NCI-H748 treated with DMSO at 0.1 percent for 48 hours (cell line): ENCODE data around the gene SLC36A3.
"Not testable (repeated sequence)": the region's sequence is repeated elsewhere in the genome, so short reads cannot be mapped to it uniquely, and the experiment has no call there.

ENCODE experiments used
- DNase-seq: peaks from one replicate; lab custom pipeline; 2025; lab: John Stamatoyannopoulos, UW

SLC36A3 gene

DNA sequence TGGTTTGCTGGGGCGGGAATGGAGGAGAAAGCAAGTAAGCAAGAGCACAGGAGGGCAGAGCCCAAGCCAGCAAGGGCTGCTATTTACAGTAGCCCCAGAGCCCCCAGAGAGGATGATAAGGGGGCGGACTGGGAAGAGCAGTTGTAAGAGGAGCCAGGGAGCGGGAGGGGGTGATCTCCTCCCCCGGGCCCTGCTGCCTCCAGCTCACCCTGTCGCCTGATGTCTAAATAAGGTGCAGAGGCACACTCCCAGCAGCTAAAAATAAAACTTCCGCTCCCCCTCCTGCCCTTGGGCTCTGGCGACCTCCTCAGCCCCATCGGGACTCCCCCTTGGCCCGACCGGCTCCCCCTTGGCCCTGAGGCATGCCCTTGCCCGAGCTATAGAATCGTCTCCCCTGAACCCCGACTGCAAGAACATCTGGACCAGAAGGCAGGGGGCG, 65.2 kb downstream of the SLC36A3 start:
- DNase-seq: no peak

DNA sequence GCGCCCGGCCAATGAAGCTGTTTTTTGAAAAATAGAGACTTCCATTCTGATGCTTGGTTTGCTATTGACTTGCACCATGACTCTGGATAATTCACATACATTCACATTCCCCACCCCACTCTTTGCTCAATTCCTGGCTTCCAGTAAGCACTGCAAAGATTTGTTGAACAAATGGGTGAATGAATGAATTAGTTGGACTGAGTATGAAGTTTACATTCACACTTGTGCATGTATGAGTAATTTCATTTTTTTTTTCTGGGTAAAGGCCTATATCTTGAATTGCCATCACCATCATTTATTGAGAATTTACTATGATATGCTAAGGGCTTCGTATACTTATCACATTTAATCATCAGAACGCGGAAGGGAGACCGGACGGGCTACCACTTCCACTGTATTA, 65.9 kb downstream of the SLC36A3 start:
- DNase-seq: no peak

DNA sequence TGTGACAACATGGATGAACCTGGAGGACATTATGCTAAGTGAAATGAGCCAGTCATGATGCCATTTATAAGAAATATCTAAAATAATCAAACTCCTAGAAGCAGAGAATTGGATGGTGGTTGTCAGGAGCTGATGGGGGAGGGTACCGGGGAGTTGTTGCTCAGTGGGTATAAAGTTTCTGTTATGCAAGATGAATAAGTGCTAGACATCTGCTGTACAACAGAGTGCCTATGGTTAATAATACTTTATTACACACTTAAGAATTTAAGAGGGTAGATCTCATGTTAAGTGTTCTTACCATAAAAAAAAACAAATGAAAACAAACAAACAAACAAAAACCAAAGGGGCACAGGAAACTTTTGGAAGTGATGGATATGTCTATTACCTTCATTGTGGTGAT, 66.7 kb downstream of the SLC36A3 start:
- no peak for DNase-seq

DNA sequence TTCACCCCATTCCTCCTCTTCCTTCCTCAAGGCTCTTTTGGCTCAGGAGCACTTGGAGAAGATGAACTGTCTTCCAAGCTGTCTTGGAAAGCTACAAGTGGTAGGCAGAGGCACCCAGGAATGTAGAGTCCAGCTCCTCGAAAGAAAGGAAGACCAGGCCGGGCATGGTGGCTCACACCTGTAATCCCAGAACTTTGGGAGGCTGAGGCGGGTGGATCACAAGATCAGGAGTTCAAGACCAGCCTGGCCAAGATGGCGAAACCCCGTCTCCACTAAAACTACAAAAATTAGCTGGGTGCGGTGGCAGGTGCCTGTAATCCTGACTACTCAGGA, 68.4 kb downstream of the SLC36A3 start:
- not testable (repeated sequence) for DNase-seq

DNA sequence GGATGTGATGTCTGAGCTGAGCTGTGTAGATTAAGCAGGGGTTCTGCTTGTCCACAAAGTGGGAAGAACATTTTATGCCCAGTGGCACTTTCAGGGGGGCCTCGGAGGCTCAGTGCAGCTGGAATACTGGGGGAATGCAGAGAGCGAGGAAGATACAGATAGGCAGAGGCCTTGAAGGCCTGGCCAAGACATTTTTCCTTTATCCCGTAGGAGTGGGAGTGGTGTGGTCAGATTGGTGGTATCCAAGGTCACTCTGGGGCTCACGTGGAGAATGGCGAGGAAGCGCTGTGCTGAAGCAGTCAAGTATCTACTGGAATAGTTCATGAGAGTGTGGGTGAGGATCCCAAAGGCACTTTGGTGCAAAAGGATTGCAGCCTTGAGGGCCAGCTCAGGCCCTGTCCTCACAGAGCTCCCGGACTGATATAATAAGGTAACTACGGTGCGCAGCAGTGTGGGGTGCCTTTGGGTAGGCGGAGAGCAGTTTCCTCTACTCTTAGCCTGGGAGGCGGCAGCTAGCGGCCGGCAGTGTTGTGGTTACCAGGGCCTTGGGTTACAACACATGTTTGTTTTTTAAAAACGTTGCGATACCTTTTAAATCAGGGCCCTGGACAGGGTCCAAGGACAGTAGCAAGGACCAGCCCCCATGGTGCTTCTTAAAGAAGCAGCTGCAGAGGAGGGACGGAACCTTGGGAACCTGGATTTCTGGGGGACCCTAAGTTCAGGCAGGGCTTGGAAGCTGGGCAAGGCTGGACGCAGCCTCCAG, 68.9 kb downstream of the SLC36A3 start:
- no peak for DNase-seq

DNA sequence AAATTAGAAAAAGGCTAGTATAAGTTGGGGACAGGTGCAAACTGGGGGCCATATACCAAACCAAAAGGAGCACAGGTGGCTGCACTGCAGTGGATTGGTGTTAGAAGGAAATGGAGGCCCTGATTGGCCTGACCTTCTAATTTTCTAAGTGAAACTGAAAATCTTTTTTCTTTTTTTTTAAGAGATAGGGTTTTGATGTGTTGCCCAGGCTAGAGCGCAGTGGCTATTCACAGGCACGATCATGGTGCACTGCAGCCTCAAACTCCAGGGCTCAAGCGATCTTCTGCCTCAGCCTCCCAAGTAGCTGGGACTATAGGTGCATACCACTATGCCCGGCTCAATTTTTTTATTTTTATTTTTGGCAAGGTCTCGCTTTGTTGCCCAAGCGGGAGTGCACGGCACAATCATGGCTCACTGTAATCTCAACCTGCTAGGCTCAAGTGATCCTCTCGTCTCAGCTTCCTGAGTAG, 69.9 kb downstream of the SLC36A3 start:
- DNase-seq: no peak

DNA sequence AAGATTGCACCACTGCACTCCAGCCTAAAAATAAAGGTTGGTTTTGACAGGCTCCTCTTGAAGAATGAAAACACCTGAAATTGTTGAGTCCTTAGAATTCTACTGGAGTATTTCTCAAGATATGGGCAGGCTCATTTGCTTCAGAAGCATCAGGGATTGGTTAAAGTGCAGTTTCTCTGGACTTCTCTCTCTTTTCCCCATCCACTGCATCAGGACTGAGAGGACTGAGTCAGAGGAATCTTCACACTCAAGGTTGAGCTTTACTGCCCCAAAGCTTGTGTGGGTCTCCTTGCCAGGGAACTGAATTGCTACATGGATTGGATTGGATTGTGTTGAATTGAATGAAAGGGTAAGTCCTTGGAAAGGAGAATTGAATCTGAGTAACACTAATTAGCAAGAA, 72.2 kb downstream of the SLC36A3 start:
- no peak for DNase-seq

DNA sequence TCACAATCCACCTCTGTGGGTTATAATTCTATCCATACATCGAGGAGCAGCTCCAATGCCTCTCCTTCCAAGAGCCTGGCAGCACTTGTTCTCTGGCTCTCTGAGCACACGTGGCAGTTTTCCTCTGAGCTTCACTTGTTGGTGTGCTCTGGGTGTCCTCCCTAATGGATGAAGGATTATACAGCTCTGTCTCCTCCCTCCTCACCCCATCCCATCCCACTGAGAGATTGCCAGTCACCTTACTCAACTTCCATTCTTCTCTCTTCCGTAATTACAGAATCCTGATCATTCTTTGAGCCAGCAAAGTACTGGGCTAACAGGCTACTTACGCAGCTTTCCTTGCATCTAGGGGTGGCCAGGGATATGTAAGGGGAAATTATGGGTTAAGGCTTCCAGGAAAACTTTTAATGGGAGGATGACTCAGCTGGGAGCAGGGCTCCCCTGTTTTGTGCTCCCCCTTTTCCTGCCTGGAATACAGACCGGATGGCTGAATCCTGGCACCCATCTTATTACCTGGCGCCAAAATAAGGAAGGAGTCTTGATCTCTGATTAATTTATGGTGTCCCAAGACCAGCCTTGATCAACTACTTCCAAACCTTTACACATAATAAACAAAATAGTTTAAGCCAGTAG, 73.4 kb downstream of the SLC36A3 start:
- no peak for DNase-seq

DNA sequence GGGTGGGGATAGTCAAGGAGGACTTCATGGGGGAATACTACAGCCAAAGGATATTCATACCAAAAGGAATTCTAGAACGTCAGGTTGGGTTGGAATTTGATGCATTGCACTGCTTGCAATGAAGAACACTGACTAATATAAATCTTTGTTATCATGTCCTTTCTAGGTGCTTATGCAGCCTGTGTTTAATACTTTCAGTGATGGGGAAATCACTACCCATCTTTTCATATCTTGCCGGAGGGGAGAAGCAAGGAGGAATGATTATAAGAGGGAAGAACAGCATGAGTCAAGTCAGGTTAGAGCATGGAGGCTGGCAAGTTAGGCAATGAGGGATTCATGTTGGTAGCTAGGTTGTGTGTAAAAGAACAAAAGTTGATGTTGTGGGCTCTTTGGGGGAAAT, 74.6 kb downstream of the SLC36A3 start:
- DNase-seq: no peak

DNA sequence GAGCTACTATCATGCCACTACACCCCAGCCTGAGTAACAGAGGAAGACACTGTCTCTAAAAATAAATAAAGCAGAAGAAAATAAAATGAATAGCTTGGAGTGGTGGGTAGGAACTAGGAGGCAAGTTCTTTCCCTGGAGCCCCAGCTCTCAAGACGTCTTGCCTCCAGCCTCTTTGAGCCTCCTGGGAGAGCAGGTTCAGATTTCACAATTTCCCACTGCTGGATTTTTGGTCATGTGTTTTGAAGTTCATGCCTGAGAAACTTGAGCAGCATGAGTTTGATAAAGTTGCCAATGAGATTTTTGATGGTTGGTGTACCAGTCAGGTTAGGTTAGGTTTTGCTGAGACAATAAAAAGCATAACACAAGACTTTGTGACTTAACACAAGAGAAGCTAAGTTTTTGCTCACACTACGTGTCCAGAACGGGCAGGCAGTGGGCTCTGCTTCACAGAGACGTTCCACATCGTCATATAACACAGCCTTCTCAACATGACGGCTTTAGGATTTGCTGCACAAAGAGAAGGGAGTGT, 75.6 kb downstream of the SLC36A3 start:
- no peak for DNase-seq
